HG03175 (cell line): ENCODE data around the gene CREM.
"Not testable (repeated sequence)": the region's sequence is repeated elsewhere in the genome, so short reads cannot be mapped to it uniquely, and the experiment has no call there.

Experiments
- ATAC-seq: cut with Tn5 transposase; IDR thresholded peaks from one replicate; pipeline ENCODE4 v1.9.1; 2021; ENCODE audit warnings: mild to moderate bottlenecking, moderate library complexity; ENCODE audit not compliant: unreplicated experiment

Gene CREM

GRCh38 chr10:35126530-35127288, at the start of gene CREM:
CREM (plus strand) TSS chr10:35126846; CDS start chr10:35137836, 10,990 bp downstream.
- ATAC-seq = peak; percentile 77

- no peak for ATAC-seq
Observed at GRCh38 chr10:35079265-35079664, 47.4 kb upstream of the CREM start.

- ATAC-seq = no peak
Observed at GRCh38 chr10:35079763-35080162, 46.9 kb upstream of the CREM start.

GRCh38 chr10:35080261-35080660, 46.4 kb upstream of the CREM start:
- ATAC-seq = not testable (repeated sequence)

GRCh38 chr10:35083242-35083641, 43.4 kb upstream of the CREM start:
- ATAC-seq = no peak

- ATAC-seq = peak; percentile 41
Observed at GRCh38 chr10:35089611-35090161, 37.0 kb upstream of the CREM start.

- ATAC-seq = peak; percentile 97
Observed at GRCh38 chr10:35090162-35090954, 36.3 kb upstream of the CREM start, which contains the start of gene CUL2. CUL2 (minus strand) TSS chr10:35090341; CDS start chr10:35071317, 19,024 bp downstream.

- no peak for ATAC-seq
Observed at GRCh38 chr10:35091994-35092790, 34.5 kb upstream of the CREM start.

- ATAC-seq = no peak
Observed at GRCh38 chr10:35092851-35093250, 33.8 kb upstream of the CREM start.

GRCh38 chr10:35096312-35096711, 30.3 kb upstream of the CREM start:
- ATAC-seq = no peak

- no peak for ATAC-seq
Observed at GRCh38 chr10:35097510-35097909, 29.1 kb upstream of the CREM start.

- ATAC-seq = no peak
Observed at GRCh38 chr10:35103882-35104281, 22.8 kb upstream of the CREM start.

GRCh38 chr10:35112571-35112970, 14.1 kb upstream of the CREM start:
- no peak for ATAC-seq

- ATAC-seq = no peak
Observed at GRCh38 chr10:35119378-35119777, 7.3 kb upstream of the CREM start.

GRCh38 chr10:35124540-35124939, 2.1 kb upstream of the CREM start:
- ATAC-seq = no peak

- ATAC-seq = peak; percentile 1
Observed at GRCh38 chr10:35126062-35126529, 550 bp upstream of the CREM start.

- no peak for ATAC-seq
Observed at GRCh38 chr10:35127289-35127891, 744 bp downstream of the CREM start.

GRCh38 chr10:35129185-35129674, 2.6 kb downstream of the CREM start:
- no peak for ATAC-seq

GRCh38 chr10:35130663-35131062, 4.0 kb downstream of the CREM start:
- ATAC-seq = no peak

- no peak for ATAC-seq
Observed at GRCh38 chr10:35132727-35133126, 6.1 kb downstream of the CREM start.
